Cerebellar cortex (tissue), 1 donor: ENCODE data around the gene ITGA3.
"Not testable (repeated sequence)": the region's sequence is repeated elsewhere in the genome, so short reads cannot be mapped to it uniquely, and the experiment has no call there.

Source experiments
- DNase-seq: peaks from one replicate; pipeline ENCODE4 v3.0.0-alpha.2; 2015; ENCODE audit warnings: low spot score

Gene ITGA3

GRCh38 chr17:50035421-50035879 lies 20.5 kb upstream of the ITGA3 start:
- DNase-seq = no peak

DNA sequence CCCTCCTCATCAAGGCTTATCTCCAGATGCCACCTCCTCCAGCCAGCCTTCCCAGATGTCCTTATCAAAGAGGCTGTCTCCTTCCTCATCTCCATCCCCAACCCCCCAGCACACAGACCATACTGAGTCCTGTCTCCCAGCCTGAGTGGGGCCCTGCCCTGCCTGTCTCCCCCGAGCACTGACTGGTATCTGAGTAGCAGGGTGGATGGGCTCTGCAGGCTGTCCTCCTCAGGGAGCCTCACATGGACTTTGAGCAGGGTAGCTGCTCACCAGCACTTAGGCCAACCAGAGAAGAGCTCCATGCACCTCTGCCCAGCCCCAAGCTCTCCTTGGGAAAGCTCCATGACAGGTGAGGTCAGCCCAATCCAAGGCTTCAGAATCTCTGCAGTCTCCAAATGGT lies 20.0 kb upstream of the ITGA3 start:
- no peak for DNase-seq

DNA sequence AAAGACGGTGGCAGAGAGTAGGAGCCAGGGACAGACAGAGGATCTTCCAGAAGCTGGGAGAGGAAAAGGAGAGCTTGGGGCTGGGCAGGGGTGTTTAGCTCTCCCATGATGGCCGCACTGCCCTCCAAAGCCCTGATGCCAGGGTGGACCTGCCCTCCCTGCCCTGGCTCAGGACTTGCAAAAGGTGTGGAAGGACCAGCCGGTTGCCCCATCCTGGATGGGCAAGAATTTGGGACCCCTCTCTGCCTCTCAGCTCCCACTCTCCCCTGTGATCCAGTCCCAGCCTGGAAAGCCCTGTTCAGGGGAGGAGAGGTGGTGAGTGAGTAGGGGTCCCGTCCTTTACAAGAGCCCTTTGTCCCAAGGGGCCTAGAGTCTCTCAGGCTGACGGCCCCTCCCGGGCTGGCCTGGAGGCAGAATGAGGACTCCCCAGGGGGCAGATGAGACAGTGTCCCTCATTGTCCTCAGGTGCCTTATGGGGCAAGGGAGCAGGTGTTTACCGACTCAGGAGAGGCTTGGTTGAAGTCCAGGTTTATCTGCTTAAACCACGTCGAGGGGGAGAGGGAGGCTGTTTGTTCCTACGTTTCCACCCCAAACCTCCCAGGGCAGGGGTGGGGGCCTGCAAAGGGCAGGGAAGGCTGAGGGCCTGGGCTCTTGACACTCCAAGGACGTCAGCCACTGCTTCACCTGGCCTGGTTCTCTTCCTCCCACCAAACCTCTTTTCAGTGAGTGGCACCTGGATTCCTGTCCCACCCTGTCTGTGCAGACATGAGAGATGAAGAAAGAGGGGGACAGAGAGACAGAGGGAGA lies 19.3 kb upstream of the ITGA3 start:
- DNase-seq = no peak

- no peak for DNase-seq
These were observed 18.4 kb upstream of the ITGA3 start for GRCh38 chr17:50037321-50038107.

DNA sequence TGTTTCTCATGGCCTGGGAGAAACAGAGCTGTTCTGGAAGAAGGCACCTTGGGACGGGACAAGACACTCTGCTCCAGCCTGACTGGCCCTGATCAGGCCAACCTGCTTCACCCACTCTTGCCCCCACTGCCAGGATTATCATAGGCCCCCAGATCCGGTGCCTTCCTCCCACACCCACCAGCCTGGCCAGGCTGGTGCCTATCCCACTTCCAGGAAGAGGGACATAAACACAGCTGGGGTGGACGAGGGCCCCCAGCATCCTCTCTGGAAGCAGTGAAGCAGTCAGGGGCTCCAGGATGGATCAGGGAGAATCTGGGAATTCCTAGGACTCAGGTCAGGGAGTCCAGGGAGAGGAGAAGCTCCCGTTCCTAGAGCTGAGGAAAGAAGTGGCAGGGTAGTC lies 16.9 kb upstream of the ITGA3 start:
- DNase-seq = no peak

GRCh38 chr17:50040496-50040895 lies 15.4 kb upstream of the ITGA3 start:
- not testable (repeated sequence) for DNase-seq

DNA sequence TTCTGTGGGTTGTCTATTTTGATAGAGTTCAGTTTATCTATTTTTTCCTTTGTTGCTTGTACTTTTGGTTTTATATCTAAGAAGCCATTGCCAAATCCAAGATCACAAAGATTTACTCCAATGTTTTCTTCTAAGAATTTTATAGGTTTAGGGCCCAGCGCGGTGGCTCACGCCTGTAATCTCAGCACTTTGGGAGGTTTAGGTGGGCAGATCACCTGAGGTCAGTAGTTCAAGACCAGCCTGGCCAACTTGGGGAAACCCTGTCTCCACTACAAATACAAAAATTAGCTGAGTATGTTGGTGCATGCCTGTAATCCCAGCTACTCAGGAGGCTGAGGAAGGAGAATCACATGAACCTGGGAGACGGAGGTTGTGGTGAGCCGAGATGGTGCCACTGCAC lies 13.7 kb upstream of the ITGA3 start:
- no peak for DNase-seq

DNA sequence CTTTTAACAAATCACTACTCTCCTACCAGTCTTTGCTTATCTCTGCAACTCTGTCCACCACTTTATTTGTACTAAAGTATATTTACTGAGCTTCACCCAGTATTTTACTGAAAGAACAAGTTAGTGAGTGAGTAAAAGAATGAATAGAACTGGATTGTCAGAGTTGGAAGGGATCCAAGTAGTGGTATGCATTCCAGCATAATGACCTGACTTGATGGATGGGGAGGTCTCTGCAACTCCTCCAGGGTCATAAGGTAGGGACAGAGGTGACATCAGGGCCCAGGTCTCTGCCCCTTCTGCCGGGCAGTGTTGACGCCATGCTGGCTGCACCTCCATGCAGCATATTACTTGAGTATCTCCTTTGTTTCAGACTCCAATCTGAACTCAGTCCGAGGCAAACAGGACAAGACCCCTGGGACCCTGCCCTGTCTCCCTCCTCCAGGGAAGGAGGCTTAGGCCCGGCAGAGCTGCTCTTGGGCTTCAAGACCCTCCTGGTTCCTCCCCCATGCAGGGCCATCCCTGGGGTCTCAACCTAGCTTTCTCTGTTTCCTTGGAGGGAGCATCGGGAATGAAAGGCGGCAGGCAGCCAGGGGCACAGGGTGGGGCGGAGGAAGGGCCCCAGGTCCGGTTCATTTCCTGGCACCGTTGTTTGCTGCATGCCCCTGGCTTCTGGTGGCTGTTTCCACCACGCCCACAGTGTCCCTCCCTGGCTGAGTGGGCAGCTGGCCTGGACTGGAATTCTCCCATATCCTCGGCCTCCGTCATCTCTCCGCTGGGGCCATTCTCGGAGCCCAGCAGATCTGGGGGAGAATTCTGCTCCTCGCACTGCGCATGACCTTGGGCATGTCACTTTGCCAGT lies 12.4 kb upstream of the ITGA3 start:
- no peak for DNase-seq

- no peak for DNase-seq
These were observed 11.4 kb upstream of the ITGA3 start for GRCh38 chr17:50044483-50044882.

GRCh38 chr17:50045154-50045553 lies 10.8 kb upstream of the ITGA3 start:
- DNase-seq = no peak

GRCh38 chr17:50046179-50046578 lies 9.7 kb upstream of the ITGA3 start:
- DNase-seq = no peak

DNA sequence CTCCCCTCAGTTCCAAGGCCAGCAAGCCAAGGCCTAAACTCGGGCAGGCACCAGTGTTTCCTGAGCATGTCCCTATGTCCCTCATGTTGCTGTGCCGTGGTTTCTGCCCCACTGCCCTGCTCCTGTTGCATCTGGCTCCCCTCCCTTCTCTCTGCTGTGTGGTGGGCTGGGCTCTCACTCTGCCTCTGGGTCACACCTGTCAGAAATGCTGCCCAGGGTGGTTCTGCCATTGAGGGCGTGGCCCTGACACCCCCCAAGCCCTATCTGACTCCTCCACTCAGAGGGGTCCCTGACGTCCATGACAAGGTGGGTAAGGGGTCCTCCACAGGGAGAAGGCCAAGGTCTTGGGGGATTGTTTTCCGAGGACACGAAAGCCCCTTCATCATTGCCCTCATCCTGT lies 9.2 kb upstream of the ITGA3 start:
- no peak for DNase-seq

- no peak for DNase-seq
These were observed 8.8 kb upstream of the ITGA3 start for GRCh38 chr17:50047083-50047482.

GRCh38 chr17:50047488-50048126 lies 8.3 kb upstream of the ITGA3 start:
- no peak for DNase-seq

DNA sequence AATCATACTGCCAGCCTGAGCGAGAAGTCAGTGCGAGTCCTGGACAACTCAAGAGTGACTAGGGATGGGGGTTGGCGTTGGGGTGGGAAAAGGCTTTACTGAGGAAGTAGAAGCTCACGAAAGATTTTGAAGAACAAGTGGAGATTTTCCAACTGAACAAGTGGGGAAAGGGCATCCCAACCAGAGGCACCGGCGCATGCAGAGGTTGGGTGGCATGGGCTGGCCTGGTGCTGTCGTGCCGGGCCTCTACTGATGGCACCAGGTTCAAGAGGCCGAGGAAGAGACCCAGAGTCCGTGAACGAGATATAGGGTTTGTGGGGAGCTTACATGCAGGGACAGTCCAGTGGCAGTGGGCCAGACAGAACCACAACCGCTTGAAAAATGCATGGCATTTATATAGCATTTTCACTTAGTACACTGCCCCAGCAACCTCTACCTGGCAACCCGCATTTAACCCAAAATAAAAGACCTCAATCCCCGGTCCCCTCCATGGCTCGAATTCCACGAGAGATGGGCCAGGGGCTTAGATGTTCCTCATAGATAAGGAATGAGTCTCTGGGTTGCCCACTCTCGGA lies 7.7 kb upstream of the ITGA3 start:
- DNase-seq = no peak

- no peak for DNase-seq
These were observed 6.9 kb upstream of the ITGA3 start for GRCh38 chr17:50048988-50049387.

DNA sequence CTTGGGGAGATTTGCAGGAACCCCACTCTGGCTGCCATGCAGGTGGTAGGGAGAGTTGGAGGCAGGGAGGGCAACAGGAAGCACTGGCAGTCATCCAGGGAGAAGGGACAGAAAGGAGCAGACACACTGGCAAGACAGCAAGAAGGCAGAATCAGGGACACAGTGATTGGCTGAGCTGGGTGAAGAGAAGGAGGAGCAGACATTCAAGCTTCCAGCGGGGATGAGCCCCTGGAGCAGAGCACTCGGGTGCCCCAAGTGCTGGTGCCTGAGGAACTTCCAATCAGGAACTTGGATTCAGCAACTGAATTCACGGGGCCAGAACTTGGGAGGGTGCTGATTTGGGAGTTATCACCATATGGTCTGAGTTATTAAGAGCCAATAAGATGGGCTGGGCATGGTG lies 6.3 kb upstream of the ITGA3 start:
- peak; percentile 14 for DNase-seq

GRCh38 chr17:50050431-50051032 lies 5.4 kb upstream of the ITGA3 start:
- DNase-seq = no peak

DNA sequence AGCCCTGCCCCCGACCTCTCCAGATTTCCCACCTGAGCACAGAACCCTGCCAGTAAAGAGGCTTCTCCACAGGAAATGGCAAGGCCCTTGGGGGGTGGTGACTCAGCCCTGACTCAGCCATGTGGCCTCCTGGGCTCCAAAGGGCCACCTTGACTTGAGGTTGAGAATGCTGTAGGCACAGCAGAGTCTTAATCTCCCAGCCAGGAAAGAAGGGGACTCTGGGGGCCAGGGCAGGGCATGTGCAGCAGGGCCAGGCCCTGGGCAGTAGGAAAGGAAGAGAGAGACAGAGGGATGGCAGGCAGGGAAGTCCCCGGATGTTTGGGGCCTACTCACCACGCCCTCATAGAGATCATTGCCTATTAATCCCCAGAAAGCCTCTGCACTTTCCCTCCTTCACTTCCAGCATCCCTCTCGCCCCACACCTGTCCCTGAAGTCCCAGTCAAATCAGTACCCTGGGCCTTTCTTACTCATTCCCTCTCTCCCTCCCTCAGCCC lies 4.8 kb upstream of the ITGA3 start:
- no peak for DNase-seq

- no peak for DNase-seq
These were observed 4.3 kb upstream of the ITGA3 start for GRCh38 chr17:50051606-50052005.

GRCh38 chr17:50052241-50052796 lies 3.6 kb upstream of the ITGA3 start:
- no peak for DNase-seq
